Activated CD4-positive, alpha-beta T cell treated with anti-CD3 and anti-CD28 coated beads, Interleukin-2, amount 50 U/mL, for 24 hours (primary cell): ENCODE measurements around the gene CDCA8.

Experiments
- DNase-seq, 2 donors: peaks; one replicate each; pipeline ENCODE4 v3.0.0-alpha.2; 2020; ENCODE audit warnings: low read depth in 1 of 2, low spot score in 1 of 2

The CDCA8 gene

GRCh38 chr1:37714689-37715088, 22.4 kb downstream of the CDCA8 start:
- DNase-seq: no peak

GRCh38 chr1:37716321-37716720, 24.0 kb downstream of the CDCA8 start:
- DNase-seq: no peak

GRCh38 chr1:37717631-37718030, 25.3 kb downstream of the CDCA8 start:
- DNase-seq: no peak

- no peak for DNase-seq
Observed at GRCh38 chr1:37718181-37718900, 26.0 kb downstream of the CDCA8 start.

GRCh38 chr1:37718901-37719571, 26.7 kb downstream of the CDCA8 start:
- no peak for DNase-seq

- DNase-seq: no peak
Observed at GRCh38 chr1:37719572-37720195, 27.4 kb downstream of the CDCA8 start.

GRCh38 chr1:37720231-37721130, 28.2 kb downstream of the CDCA8 start:
- DNase-seq: no peak

- DNase-seq: no peak
Observed at GRCh38 chr1:37721565-37721964, 29.2 kb downstream of the CDCA8 start.

GRCh38 chr1:37722181-37723071, 30.1 kb downstream of the CDCA8 start:
- DNase-seq: no peak

- DNase-seq: no peak
Observed at GRCh38 chr1:37723072-37723389, 30.7 kb downstream of the CDCA8 start.

- DNase-seq: no peak
Observed at GRCh38 chr1:37723390-37724078, 31.2 kb downstream of the CDCA8 start.

- DNase-seq: no peak
Observed at GRCh38 chr1:37724575-37724974, 32.3 kb downstream of the CDCA8 start.

- DNase-seq: no peak
Observed at GRCh38 chr1:37725851-37726613, 33.7 kb downstream of the CDCA8 start.

- no peak for DNase-seq
Observed at GRCh38 chr1:37726751-37727585, 34.7 kb downstream of the CDCA8 start.

- no peak for DNase-seq
Observed at GRCh38 chr1:37728416-37728815, 36.1 kb downstream of the CDCA8 start.

- no peak for DNase-seq
Observed at GRCh38 chr1:37730376-37730775, 38.1 kb downstream of the CDCA8 start.

- DNase-seq: no peak
Observed at GRCh38 chr1:37731312-37732019, 39.1 kb downstream of the CDCA8 start.
